ENCODE measurements around the gene SHOC2. TPM values are rescaled to one million over a fixed set of nuclear protein-coding genes. Genes with fewer than 3 reads are reported as not detected.
A peak's percentile ranks its signal among the peaks of the same experiment; 100 is the strongest.

Gene SHOC2
- total RNA-seq, 1 experiment from 2014 or later, result 23.7 TPM

DNA sequence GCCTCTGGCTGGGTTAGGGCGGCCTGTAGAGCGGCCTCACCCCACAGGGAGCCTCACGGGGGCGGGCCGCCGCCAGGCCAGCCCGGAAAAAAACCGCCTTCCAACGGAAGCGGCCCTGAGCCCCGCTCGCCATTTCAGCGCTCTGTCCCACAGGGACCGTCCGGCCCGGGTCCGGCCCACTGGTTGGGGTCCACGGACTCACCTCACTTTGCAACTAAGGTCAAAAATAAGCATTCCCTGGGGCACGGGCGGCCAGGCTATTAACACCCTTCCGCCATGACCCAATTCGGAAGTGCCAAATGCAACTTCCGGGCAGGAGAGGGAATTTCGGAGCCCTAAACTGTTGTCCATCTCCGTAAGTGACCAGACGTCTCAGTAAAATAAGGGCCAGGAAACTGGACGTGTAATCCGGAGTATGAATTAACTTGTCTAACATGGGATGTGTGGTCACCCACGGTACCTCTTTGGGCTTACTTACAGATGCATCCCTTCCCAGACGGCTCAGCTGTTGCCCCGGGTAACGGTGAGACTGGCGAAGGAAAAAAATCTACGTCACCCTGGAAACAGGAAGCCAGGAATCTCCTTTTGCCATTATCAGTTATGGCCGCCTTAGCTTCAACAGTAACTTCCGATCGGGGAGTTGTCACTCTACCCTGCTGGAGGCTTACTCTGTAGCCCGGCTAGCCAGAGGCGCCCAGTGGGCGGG is 608 bp upstream of the SHOC2 start, which contains the start of gene BBIP1:
BBIP1 (minus strand) TSS at position 538 of the 706 bp plus-strand sequence. CDS start 1,023 bp downstream, outside the sequence.
- Histone ChIP-seq H3K23me2 (ENCODE audit: insufficient read length, low read depth, low read length, poor library complexity, severe bottlenecking) (no peaks in the 10 kb centered on the region), H2BK12ac (ENCODE audit: insufficient read length, low read depth, low read length) (no peak within 1 kb of the TSS), H2BK120ac (ENCODE audit: low read depth, low read length, poor library complexity, severe bottlenecking) (no peak within 1 kb of the TSS), H3K27me3 (ENCODE audit: insufficient read depth, low read length) (no peaks in the 10 kb centered on the region), H3K4me2 (ENCODE audit: insufficient read depth, insufficient read length, low read length) (peak within 1 kb of the TSS; percentile 96), H4K5ac (ENCODE audit: insufficient read length, low read depth, low read length) (no peak within 1 kb of the TSS), H2BK15ac (ENCODE audit: low read depth, low read length) (no peak within 1 kb of the TSS), H3K79me1 (ENCODE audit: insufficient read depth, low read depth, low read length, poor library complexity, severe bottlenecking) (no peaks in the 10 kb centered on the region), H3K4ac (ENCODE audit: low read depth, low read length) (no peak within 1 kb of the TSS), H2BK20ac (ENCODE audit: low read depth, low read length, poor library complexity, severe bottlenecking) (no peak within 1 kb of the TSS), H3K4me1 (ENCODE audit: insufficient read depth, low read length) (peaks cover 4% of the 10 kb centered on the region; the same call in 1 of the 2 replicates), H2AK5ac (ENCODE audit: insufficient read length, low read length) (no peak within 1 kb of the TSS), H2BK5ac (ENCODE audit: insufficient read length, low read length) (no peak within 1 kb of the TSS), H3K23ac (ENCODE audit: insufficient read length, low read depth, low read length) (no peak within 1 kb of the TSS), H2AFZ (ENCODE audit: low read length) (peak within 1 kb of the TSS; percentile 66), H3T11ph (ENCODE audit: low read length) (no peak within 1 kb of the TSS), H4K91ac (ENCODE audit: insufficient read length, low read depth, low read length) (no peak within 1 kb of the TSS), H3K18ac (ENCODE audit: insufficient read length, low read depth, low read length) (peak within 1 kb of the TSS; percentile 92), H4K8ac (replicated peaks; ENCODE audit: insufficient read length, low read depth, low read length) (no peak within 1 kb of the TSS), H3K14ac (ENCODE audit: insufficient read depth, low read length) (peak within 1 kb of the TSS; percentile 56; the same call in 1 of the 2 replicates), H3K79me2 (ENCODE audit: insufficient read depth, low read length) (peaks cover 5% of the 10 kb centered on the region; the same call in 1 of the 2 replicates), H3K56ac (ENCODE audit: insufficient read length, low read depth, low read length) (no peak within 1 kb of the TSS), H3K9ac (ENCODE audit: extremely low read depth, insufficient read length, low read length) (peak within 1 kb of the TSS; percentile 79), H4K20me1 (ENCODE audit: control insufficient read depth, insufficient read depth, insufficient read length) (no peaks in the 10 kb centered on the region), H3K9me3 (ENCODE audit: control insufficient read depth, low read depth, low read length) (no peaks in the 10 kb centered on the region), H3K27ac (ENCODE audit: insufficient read length, low read depth, low read length) (peak within 1 kb of the TSS; percentile 77)
- H3K27ac Mint-ChIP-seq, result peak within 1 kb of the TSS; percentile 99 to 100 (median 100)
- TF ChIP-seq, protein P1, sequence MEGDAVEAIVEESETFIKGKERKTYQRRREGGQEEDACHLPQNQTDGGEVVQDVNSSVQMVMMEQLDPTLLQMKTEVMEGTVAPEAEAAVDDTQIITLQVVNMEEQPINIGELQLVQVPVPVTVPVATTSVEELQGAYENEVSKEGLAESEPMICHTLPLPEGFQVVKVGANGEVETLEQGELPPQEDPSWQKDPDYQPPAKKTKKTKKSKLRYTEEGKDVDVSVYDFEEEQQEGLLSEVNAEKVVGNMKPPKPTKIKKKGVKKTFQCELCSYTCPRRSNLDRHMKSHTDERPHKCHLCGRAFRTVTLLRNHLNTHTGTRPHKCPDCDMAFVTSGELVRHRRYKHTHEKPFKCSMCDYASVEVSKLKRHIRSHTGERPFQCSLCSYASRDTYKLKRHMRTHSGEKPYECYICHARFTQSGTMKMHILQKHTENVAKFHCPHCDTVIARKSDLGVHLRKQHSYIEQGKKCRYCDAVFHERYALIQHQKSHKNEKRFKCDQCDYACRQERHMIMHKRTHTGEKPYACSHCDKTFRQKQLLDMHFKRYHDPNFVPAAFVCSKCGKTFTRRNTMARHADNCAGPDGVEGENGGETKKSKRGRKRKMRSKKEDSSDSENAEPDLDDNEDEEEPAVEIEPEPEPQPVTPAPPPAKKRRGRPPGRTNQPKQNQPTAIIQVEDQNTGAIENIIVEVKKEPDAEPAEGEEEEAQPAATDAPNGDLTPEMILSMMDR (conservative IDR thresholded peaks at IDR 0.05), result no peak
- H3K36me3 Mint-ChIP-seq (ENCODE audit: insufficient read depth in 1 of 3, low read depth in 3 of 3), result peaks cover 0 to 6% (median 2%) of the 10 kb centered on the region in 3 experiments; a peak in 3 of 7 replicates
- no CpG with 5 or more reads among the region's 40 CpGs for WGBS (ENCODE audit: extremely low coverage, insufficient read length, low lambda C conversion rate)
- no peaks in the 10 kb centered on the region for H3K27me3 Mint-ChIP-seq (ENCODE audit: low read depth)
- H3K4me3 Mint-ChIP-seq, result peak within 1 kb of the TSS; percentile 96 to 98
- peaks cover 24 to 28% of the 10 kb centered on the region in 2 experiments for H3K4me1 Mint-ChIP-seq
- no peaks in the 10 kb centered on the region; a peak in 1 of 5 replicates for H3K9me3 Mint-ChIP-seq
- DNase-seq, result no peak
